HG03520 (cell line): ENCODE measurements around the gene SETBP1.

ENCODE experiments used
- ATAC-seq: cut with Tn5 transposase; IDR thresholded peaks from one replicate; pipeline ENCODE4 v1.9.1; 2021; ENCODE audit warnings: mild to moderate bottlenecking, moderate library complexity; ENCODE audit not compliant: unreplicated experiment

SETBP1 gene

GRCh38 chr18:44921974-44922373 is 241.3 kb downstream of the SETBP1 start:
- ATAC-seq, result no peak

DNA sequence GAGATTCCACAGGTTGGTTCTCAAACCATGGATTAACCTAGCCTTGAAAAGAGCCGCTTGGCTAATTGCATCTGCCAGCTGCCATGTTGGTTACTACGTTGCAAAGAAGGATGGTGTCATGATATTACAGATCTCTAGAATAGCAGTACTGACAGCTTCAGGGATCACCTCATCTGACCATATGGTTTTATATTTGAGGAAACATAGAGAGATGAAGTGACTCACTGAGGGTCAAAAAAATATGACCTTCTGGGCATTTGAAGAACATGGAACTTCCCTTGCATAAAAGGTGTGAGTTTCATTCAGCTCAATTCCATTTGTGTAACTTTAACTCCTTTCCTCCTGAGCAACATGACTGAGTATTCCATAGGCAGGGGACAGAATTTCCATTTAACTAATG is 242.3 kb downstream of the SETBP1 start:
- ATAC-seq, result no peak

- no peak for ATAC-seq
Observed at GRCh38 chr18:44924785-44925499, 244.3 kb downstream of the SETBP1 start.

- ATAC-seq, result no peak
Observed at GRCh38 chr18:44927127-44927849, 246.6 kb downstream of the SETBP1 start.

DNA sequence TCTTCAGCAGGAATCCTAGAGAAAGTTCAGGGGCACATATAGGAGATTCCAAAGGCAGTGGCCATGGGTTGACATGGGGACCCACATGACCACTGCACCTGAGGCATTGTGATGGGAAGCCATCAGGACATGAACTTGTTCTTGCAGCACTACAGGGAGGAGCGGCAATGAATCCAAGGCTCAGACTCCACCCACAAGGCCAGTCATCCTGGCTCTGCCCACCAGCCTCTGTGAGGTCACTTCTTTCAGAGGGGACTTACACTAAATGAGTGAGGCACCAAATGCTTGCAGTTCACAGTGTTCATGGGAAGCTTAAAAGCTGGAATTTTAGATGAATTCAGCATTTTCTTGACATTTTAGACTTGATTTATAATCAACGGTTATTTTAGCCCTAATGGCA is 254.2 kb downstream of the SETBP1 start:
- ATAC-seq, result no peak

DNA sequence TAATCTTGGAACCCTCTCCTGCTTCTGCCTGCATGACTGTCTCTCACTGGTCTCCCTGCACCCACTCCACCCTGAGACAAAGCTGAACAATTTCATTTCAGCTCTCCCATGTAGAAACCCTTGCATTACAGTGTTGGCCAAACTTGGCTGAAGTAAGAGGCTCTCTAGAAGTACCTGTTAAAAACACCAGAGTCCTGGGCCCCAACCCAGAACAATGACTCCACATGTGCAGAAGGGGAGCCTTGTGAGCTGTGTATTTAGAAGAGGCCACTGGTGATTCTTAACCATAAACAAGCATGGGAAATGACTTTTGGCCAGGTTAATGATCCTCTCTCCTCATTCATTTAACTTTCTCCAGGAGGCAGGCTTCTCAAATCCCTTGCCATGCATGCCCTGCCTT is 254.8 kb downstream of the SETBP1 start:
- ATAC-seq, result no peak

DNA sequence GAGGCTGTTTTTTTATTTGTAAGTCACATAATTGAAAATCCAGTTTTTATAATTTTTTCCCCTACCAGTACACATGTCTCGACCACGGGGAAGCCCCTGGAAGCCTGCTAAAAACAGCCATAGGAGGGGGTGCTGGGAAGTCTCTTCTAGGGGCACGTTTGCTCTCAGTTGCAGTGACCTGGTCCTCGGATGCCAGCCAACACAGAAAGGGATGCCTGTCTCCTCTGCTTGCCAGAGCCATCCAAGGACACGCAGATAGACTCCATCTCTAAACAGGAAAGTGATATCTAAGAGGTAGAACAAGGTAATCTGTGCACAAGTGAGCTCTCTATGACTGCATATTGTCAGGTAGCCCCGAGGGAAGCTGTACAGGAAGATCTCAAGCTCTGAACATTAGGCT is 255.8 kb downstream of the SETBP1 start:
- no peak for ATAC-seq

- ATAC-seq, result no peak
Observed at GRCh38 chr18:44937960-44938719, 257.5 kb downstream of the SETBP1 start.

DNA sequence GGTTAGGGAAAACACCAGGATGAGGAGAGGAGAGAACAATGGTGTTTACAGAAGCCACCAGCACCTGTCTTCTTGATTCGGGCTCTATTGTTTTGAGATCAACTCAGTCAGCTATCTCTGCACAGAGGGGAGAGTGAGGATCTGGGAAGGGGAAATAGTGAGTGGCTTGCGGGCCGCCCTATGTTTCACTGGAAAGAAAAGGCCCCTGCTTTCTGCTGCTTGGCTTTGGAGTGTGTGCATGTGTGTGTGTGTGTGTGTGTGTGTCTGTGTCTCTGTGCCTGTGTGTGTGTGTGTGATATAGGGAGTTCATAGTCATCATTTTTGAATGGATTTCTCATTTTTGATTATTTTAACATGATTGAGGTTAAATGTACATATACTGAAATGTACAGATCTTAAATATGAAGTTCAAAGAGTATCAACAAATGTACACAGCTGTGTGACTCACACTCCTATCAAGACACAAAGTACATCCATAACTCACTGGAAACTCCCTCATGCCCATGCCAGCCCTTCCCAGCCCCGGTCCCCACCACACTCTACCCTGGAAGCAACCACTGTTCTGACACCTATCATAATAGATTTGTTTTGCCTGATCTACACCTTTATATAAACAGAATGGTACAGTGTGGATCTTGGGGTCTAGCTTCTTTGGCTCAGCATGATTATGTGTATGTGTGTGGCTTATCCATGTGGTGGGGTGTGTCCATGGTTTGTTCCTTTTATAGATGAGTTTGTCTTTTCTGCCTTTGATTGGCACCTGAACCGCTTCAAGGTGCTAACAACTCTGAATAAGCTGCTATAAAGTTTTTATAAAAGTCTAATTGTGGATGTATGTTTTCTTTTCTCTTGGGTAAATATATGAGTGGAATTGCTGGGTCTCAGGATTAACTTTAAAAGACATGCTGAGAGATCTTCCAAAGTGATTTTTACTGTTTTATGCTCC is 258.3 kb downstream of the SETBP1 start:
- no peak for ATAC-seq

DNA sequence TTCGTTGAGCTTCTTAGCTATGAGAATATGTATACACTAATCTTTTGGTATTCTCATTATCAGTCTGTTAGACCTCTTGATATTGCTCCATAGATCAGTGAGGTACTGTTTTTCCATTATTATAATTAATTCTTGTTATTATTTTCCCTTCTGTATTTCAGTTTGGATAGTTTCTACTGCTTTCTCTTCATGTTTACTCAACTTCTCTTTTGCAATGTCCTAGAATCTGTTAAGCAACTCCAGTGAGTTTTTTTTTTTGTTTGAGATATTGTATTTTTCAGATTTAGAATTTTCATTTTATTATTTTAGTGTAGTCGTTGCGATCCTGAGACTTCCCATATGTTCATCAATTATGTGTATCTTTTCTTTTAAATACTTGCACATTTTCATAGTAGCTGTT is 260.8 kb downstream of the SETBP1 start:
- ATAC-seq, result no peak

- ATAC-seq, result no peak
Observed at GRCh38 chr18:44942073-44942472, 261.4 kb downstream of the SETBP1 start.

DNA sequence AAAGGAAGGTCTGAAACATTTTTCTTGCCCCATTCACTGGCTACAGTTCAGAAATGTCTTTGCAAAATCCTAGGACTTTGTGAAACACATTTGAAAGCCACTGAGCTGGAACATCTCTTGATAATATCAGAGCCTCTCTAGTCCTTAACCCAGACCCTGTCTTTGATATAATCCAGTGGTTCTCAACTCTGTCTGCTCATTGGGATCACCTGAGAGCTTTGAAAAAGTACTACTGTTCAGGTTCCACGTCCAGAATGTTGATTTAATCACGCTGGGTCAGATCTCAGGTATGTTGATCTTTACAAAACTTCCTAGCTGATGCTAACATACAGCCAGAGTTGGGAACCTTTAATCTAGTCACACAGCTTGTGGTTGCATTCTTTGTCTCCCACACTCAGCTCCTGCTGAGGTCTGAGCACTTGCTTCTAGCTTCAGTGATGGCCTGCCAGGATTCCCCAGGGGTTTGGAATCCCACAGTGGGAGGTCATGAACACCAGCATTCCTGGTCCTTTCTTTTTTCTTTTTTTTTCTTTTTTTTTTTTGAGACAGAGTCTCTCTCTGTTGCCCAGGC is 262.7 kb downstream of the SETBP1 start:
- no peak for ATAC-seq

- ATAC-seq, result no peak
Observed at GRCh38 chr18:44944461-44944860, 263.8 kb downstream of the SETBP1 start.

- ATAC-seq, result no peak
Observed at GRCh38 chr18:44945888-44946401, 265.3 kb downstream of the SETBP1 start.

- ATAC-seq, result no peak
Observed at GRCh38 chr18:44946529-44947113, 265.9 kb downstream of the SETBP1 start.

DNA sequence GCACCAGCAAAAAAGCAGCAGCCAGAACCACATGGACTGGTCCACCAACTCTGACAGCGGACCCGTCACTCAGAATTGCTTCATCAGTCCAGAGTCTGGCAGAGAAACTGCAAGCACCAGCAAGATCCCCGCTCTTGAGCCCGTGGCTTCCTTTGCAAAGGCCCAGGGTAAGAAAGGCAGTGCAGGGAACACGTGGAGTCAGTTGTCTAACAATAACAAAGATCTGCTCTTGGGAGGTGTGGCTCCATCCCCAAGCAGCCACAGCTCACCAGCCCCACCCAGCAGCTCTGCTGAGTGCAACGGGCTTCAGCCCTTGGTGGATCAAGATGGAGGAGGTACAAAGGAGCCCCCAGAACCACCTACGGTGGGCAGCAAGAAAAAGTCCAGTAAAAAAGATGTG is 269.3 kb downstream of the SETBP1 start:
- no peak for ATAC-seq

GRCh38 chr18:44950685-44951195 is 270.1 kb downstream of the SETBP1 start:
- ATAC-seq, result no peak

GRCh38 chr18:44951748-44952147 is 271.1 kb downstream of the SETBP1 start:
- ATAC-seq, result no peak

- no peak for ATAC-seq
Observed at GRCh38 chr18:44954257-44954656, 273.6 kb downstream of the SETBP1 start.

DNA sequence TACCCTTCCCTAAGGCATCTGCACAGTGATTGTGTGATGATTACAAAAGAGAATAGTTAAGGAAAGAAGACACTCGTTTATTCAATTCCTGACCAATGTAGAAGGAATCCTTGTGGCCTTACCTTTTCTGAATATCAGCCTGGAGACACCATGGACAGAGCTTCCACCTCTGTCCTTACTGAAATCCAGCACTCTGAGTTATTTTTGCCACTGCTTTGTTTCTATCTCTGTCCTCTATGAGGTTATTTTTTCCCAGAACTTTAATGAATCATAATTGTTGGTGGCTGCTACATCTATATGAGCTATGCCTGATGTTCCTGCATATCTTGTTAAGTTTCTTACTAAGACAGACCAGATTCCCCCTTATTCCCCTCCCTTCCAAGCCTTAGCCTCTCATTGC is 275.1 kb downstream of the SETBP1 start:
- no peak for ATAC-seq
